KOPT-K1 (cell line): Measurements from ENCODE around the gene CACNG3.
"Not testable (repeated sequence)": the region's sequence is repeated elsewhere in the genome, so short reads cannot be mapped to it uniquely, and the experiment has no call there.

ENCODE experiments used
- H3K27ac ChIP-seq: fragments of 200-600 bp; sonication (generic); 2 replicates; pipeline ENCODE4 v1.5.1; 2016; ENCODE audit warnings: antibody characterized with exemption, mild to moderate bottlenecking, low read depth, low read length; ENCODE audit not compliant: poor library complexity, severe bottlenecking
- H3K36me3 ChIP-seq: fragments of 200-600 bp; sonication (generic); 2 replicates; pipeline ENCODE4 v1.5.1; 2017; ENCODE audit warnings: antibody characterized with exemption, mild to moderate bottlenecking, low read length, moderate library complexity; ENCODE audit not compliant: insufficient read depth
- H3K9me3 ChIP-seq: fragments of 200-600 bp; sonication (generic); 2 replicates; pipeline ENCODE4 v1.5.1; 2017; ENCODE audit warnings: antibody characterized with exemption, low read length, mild to moderate bottlenecking; ENCODE audit not compliant: insufficient read depth, poor library complexity, severe bottlenecking

The CACNG3 gene

DNA sequence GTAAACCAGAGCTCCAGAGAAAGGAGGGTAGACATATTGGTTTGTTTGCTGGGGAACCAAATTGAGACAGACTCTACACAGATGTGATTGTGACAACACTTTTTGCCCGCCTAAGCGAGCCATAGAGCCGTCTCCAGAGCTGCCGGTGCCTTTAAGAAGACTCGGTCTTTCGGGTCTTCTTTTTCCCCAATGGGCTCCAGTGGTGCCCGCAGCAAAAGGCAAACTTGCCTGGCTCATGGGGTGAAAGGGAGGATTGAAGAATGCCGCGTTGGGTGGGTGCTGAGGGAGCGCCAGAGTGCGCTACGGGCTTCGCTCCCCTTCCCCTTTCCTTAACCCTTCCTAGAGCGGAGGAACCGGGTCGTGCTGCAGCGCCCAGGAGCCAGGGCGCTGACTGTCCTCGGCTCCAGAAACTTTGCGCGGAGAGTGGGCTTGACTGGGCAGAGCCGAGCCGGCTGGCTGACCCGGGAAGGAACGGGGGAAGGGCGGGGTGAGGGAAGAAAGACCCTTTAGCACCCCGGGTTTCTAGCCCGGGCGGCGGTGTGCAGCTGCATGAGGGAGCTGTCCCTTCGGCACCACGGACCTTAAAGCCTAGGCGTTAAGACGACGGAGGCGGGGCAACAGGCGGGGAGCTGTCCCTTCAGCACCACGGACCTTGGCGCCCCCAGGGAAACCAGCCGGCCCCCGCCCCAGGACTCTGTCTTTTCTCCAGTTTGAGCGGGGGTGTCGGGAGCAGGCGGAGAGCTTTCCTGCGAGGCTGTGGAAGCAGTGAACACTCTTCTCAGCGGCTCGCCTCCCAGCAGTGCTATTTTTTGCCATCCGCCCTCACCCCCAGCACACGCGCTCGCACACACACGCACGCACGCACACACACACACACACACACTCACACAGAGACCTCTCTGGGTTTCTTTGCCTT lies at the start of gene CACNG3:
Gene CACNG3 (plus strand): TSS at position 880 of the 916 bp plus-strand sequence. CDS start 420 bp downstream, outside the sequence.
- Histone ChIP-seq H3K9me3 (no peaks in the 10 kb centered on the region), H3K27ac (no peak within 1 kb of the TSS), H3K36me3 (no peaks in the 10 kb centered on the region)

DNA sequence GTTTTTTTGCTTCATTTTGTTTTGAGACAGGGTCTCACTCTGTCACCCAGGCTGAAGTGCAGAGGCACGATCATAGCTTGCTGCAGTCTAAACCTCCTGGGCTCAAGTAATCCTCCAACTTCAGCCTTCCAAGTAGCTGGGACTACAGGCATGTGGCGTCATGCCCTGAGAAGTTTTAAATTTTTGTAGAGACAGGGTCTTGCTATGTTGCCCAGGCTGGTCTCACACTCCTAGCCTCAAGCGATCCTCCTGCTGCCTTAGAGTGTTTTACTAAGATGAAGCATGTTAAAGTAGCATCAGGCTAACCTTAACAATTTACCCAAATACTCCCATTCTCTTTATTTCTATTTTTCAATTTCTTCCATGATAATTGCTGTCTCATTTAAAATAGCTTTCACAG lies 49.2 kb upstream of the CACNG3 start:
- no peak overlapping the region for H3K27ac ChIP-seq
- H3K36me3 ChIP-seq = peaks cover 41% of the 10 kb centered on the region; the same call in 1 of the 2 replicates
- no peaks in the 10 kb centered on the region for H3K9me3 ChIP-seq

DNA sequence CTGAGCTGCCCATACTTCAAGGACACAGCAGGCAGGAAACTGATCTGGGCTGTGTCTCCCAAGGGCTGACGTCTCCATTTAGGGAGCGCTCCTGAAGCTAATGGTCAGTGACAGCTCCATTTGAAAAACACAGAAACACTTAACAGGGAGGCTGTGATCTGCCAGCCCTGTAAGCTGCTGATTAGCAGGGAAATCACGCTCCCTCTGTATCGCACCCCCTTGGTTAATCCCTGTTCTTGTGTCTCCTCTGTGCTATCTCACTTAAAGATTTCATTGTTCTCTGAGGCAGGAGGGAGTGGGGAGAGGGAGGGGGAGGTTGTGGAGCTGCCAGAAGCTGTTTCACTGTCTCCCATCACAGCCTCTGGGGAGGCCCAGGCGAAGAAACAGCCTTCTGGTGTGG lies 47.4 kb upstream of the CACNG3 start:
- no peak overlapping the region for H3K27ac ChIP-seq
- H3K36me3 ChIP-seq = peaks cover 37% of the 10 kb centered on the region
- H3K9me3 ChIP-seq = no peaks in the 10 kb centered on the region

DNA sequence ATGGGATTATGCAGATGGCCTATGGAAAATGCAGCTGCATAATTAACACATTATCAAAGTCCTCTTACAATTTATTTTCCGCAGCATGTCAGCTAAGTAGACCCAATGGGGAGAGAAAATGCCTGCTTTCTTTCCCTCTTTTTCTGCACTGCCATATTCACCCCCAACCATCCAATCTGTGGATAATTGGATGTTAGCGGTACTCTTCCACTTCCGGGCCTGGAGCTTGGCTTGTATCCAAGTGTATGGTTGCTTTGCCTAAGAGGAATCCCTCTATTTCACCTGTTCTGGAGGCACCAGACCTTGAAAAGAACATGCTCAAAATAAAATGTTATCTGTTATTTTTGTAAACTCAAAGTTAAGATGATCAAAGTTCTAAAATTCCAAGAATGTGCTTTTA lies 41.1 kb upstream of the CACNG3 start:
- no peak overlapping the region for H3K27ac ChIP-seq

DNA sequence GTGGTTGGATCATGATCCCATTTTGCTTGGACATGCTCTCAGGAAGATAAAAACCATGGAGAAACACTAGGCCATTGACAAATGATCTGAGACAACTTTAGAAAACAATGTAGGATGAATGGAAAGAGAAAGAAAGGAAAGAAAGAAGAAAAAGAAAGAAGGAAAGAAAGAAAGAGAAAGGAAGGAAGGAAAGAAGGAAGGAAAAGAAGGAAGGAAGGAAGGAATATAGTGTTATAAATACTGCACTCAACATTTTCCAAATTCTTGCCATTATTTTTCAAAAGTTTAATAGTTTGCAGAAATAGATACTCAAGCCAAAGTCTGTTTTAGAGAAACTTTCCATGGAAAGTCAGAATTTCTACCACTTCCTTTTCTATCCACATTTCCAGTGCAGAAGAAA lies 39.2 kb upstream of the CACNG3 start:
- peaks cover 27% of the 10 kb centered on the region for H3K36me3 ChIP-seq
- no peak overlapping the region for H3K27ac ChIP-seq
- no peaks in the 10 kb centered on the region for H3K9me3 ChIP-seq

More for the DNA sequence above, 41.1 kb upstream of the CACNG3 start:
- Histone ChIP-seq H3K36me3 (peaks cover 27% of the 10 kb centered on the region), H3K9me3 (no peaks in the 10 kb centered on the region)

DNA sequence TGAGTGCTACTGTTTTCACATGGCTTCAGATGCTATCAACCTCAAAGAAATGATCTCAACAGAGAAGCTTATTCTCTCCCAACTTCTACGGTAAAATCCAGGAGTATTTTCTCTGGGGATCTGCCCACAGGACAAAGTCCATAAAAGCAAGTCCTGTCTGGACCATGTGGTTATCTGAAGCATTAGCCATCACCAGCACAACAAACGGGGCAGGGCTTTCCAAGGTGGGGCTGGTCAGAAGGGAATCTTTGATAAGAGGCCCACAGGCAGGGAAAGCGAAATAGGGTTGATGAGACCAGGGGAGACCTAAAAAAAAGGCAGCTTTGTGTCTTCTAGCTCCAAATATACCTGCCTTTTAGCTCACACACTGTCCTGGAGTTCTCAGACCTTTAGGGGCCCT lies 38.7 kb upstream of the CACNG3 start:
- Histone ChIP-seq H3K36me3 (peaks cover 27% of the 10 kb centered on the region), H3K9me3 (no peaks in the 10 kb centered on the region), H3K27ac (no peak overlapping the region)

DNA sequence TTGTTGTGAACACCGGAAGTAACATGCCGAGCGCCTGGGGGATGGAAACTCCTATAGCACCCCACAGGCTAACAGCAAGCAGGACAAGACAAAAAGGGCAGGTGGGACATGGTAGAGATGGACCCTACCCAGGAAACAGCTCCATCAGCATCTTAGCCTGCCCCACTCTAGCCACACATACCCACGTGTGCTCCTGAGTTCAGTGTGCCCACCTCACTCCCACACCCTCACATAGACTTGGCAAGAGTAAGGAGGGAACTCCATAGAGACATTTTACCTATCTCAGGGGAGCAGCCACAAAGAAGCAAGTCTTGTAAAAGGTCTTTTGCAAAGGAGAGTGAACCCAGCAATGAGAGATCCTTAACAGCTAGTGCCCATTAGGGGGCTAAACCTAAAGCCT lies 37.8 kb upstream of the CACNG3 start:
- Histone ChIP-seq H3K27ac (no peak overlapping the region), H3K36me3 (peaks cover 24% of the 10 kb centered on the region), H3K9me3 (no peaks in the 10 kb centered on the region)

DNA sequence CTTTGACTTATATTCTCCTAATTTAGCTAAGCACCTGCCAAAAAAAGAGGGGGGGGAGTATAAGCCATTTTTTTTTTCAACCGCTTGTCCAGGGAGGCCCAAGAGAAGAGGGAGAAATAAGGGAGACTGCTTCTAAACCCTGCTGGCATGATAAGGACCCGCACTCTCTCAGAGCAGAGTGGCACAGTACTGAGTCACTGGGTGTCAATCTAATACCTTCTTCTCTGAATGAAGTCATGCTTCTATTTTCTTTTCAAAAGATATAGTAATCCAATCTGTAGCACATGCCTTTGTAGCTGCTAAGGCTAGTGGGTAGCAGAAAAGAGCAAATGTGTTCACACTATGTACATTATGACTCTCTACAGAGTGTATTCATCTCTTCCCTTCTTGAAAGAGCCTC lies 34.9 kb upstream of the CACNG3 start:
- Histone ChIP-seq H3K36me3 (no peaks in the 10 kb centered on the region; the same call in 1 of the 2 replicates), H3K27ac (no peak overlapping the region), H3K9me3 (no peaks in the 10 kb centered on the region)

DNA sequence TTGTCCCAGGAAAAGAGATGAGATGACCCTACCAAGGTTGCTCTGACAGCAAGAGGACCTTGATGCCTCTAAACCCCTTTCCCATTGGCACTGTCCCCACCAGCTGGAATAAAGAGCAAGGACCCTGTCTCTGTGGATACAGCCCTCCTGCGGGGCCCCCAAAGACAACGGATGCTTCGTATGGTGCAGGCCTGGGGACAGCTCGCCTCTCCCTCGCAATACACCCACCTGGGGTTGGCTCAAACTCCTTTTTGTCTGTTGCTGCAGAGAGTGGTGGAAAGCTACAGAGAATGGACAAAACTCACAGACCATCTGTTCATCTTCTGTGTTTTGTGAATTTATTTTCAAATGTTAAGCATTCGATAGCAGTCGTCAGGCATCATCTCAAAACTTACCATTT lies 27.6 kb upstream of the CACNG3 start:
- H3K27ac ChIP-seq = no peak overlapping the region
- no peaks in the 10 kb centered on the region for H3K9me3 ChIP-seq
- H3K36me3 ChIP-seq = no peaks in the 10 kb centered on the region

DNA sequence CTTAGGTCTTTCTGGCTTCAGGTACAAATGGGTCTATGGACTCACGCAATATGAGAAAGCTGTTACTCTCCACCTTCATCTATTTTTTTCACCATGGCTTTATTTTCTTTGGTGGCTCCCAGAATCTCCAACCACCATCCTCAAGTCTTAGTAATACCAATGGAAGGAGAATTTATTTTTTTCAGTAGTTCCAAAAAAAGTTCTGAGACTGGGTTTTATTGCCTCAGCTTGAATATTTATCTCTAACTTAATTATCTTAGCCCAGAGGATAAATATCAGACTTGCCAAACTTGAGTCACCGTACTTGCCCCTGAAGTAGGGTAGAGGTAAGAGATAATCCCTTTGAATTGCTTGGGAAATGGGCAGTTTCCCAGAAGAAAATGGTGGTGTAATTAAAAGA lies 23.2 kb upstream of the CACNG3 start:
- no peaks in the 10 kb centered on the region for H3K36me3 ChIP-seq
- peaks cover 4% of the 10 kb centered on the region for H3K9me3 ChIP-seq
- H3K27ac ChIP-seq = no peak overlapping the region

DNA sequence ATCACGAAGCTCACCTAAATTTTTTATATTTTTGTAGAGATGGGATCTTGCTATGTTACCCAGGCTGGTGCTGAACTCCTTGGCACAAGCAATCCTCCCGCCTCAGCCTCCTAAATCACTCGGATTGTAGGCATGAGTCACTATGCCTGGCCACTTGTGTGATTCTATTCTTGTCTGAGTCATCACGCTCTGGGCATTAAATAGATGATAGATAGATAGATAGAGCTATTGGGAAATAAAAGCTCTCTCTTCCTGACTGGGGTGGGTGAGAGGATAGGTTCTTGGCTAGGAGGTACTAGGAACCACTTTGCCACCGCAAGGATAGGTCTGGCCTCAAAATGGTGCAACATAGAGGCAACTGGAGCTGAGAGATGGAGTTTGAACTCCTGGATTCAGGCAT lies 21.4 kb upstream of the CACNG3 start:
- Histone ChIP-seq H3K27ac (no peak overlapping the region), H3K36me3 (no peaks in the 10 kb centered on the region), H3K9me3 (peaks cover 12% of the 10 kb centered on the region)

DNA sequence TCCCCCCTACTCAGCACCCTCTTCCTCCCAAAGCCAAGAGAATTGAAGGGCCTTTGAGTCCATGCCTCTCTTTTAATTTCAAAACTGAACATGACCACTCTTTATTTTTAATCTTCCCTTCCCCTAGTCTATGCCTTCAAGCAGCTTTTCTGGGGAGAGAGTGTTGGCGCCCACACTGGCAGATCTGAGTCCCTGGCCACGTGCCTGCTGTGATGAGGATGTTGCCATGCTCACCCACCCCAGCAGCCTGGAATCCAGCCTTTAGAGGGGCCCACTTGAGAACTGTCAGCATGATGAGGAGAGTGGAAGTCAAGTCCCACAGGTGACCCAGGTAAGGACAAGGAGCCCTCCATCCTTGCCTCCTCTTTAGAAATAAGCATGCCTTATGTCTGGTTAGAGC lies 20.3 kb upstream of the CACNG3 start:
- no peaks in the 10 kb centered on the region for H3K36me3 ChIP-seq
- H3K9me3 ChIP-seq = peaks cover 12% of the 10 kb centered on the region
- H3K27ac ChIP-seq = no peak overlapping the region

DNA sequence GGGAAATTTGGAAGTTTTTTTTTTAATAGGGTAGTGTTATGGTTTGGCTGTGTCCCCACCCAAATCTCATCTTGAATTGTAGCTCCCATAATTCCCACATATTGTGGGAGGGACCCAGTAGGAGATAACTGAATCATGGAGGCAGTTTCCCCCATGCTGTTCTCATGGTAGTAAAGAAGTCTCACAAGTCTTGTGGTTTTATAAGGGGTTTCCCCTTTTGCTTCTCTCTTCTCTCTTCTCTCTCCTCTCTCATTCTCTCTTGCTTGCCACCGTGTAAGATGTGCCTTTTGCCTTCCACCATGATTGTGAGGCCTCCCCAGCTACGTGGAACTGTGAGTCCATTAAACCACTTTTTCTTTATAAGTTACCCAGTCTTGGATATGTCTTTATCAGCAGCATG lies 17.3 kb upstream of the CACNG3 start:
- H3K36me3 ChIP-seq, H3K27ac ChIP-seq: not testable (repeated sequence)
- peaks cover 12% of the 10 kb centered on the region for H3K9me3 ChIP-seq

DNA sequence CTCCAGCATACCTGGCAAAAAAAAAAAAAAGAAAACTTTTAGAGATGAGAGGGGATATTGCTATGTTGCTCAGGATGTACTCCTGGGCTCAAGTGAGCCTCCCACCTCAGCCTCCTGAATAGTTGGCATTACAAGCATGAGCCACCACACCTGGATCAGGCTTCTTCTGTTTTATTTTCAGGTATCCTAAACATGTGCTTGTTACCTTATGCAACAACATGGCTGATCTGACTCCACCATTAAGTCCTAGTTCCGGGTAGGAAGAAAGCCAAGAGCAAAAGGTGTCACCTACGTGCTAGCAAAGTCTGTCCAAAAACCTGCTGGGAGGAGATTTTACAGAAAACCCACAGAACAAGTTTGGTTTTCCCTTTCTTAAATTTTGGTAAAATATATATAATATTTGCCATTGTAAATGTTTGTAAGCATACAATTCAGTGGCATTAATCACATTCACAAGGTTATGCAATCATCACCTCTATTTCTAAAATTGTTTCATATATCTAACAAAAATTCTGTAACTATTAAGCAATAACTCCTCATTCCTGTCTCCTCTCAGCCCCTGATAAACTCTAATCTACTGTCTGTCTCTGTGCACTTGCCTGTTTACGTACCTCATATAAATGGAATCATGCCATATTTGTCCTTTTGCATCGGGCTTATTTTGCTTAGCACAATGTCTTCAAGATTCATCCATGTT lies 9.1 kb upstream of the CACNG3 start:
- Histone ChIP-seq H3K36me3 (no peaks in the 10 kb centered on the region), H3K9me3 (no peaks in the 10 kb centered on the region), H3K27ac (no peak overlapping the region)

DNA sequence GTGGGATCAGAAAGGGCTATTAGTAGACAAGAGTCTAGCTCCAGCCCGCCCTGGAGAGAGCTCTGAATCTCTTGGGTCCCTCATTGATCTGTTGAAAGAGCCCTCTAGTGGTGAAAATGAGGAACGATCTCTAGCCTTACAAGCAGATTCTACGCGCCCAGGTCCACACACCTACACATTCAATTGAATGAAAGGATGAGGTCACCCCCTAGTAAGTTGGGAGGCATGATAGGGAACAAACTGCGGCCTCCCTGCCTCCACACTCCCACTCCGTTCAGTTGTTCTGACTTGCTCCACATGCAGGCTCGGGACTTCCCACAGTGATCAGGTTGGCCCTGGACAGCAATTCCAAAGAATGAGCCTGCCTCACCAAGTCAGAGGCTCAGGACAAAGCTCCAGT lies 2.9 kb upstream of the CACNG3 start:
- Histone ChIP-seq H3K27ac (no peak overlapping the region), H3K36me3 (no peaks in the 10 kb centered on the region), H3K9me3 (no peaks in the 10 kb centered on the region)
